Caki2 (cell line): Measurements from ENCODE around the gene ZNF536. TPM values are rescaled to one million over a fixed set of nuclear protein-coding genes. Genes with fewer than 3 reads are reported as not detected.

Experiments
- DNase-seq: peaks from one replicate; pipeline ENCODE4 v3.0.0-alpha.2; 2015; ENCODE audit warnings: low read depth
- in situ Hi-C: cut with HindIII; loops from 2 replicates; pipeline ENCODE4 v1.10.0; 2016; ENCODE audit warnings: low sequenced_read_pairs, low pct_unique_long_range_greater_than_20kb, mixed read lengths
- total RNA-seq: library from RNA; depleted of rRNA; stranded (reverse); fragments of >200 nt; shearing (Covaris generic); gene quantifications from 2 replicates; pipeline ENCODE4 v1.2.3, GENCODE V29; 2014; ENCODE audit warnings: low replicate concordance

The ZNF536 gene
- total RNA-seq, 1 experiment from 2014 or later: not detected

- in situ Hi-C loops: no loop called here
- no peak for DNase-seq
These were observed 218.5 kb downstream of the ZNF536 start for GRCh38 chr19:30590596-30591229.

GRCh38 chr19:30593356-30593755, 221.2 kb downstream of the ZNF536 start:
- no peak for DNase-seq
- in situ Hi-C loops: no loop called here

GRCh38 chr19:30593975-30594745, 222.0 kb downstream of the ZNF536 start:
- in situ Hi-C loops: no loop called here
- no peak for DNase-seq

GRCh38 chr19:30596268-30596667, 224.1 kb downstream of the ZNF536 start:
- no peak for DNase-seq
- in situ Hi-C loops: no loop called here

DNA sequence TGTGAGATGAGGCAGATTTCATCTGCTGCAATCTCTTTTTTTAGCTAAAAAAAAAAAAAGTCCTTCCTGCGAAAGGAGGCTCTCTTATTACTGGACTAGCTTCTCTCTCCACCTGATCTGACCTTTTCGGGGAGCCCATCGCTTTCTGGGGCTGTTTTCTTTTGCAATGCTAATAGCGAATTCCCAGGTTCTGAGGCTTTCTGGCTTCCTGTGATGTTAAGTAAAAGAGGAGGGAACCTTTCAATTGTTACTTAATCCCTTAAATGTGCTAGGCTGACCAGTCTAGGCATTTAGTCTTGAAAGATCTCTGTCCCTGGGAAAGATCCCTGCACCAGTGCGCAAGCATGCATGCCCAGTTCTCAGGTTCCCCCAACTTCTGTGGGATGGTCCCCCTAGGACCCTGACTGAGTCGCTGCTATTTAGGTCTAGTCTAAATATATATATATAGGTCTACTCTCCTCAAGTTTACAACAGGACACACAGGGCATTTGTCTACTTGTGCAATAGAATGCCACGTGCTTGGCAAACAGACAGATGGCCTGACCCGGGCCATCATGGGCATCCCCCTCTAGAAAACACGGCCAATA, 224.7 kb downstream of the ZNF536 start:
- in situ Hi-C loops: no loop called here
- DNase-seq: no peak

DNA sequence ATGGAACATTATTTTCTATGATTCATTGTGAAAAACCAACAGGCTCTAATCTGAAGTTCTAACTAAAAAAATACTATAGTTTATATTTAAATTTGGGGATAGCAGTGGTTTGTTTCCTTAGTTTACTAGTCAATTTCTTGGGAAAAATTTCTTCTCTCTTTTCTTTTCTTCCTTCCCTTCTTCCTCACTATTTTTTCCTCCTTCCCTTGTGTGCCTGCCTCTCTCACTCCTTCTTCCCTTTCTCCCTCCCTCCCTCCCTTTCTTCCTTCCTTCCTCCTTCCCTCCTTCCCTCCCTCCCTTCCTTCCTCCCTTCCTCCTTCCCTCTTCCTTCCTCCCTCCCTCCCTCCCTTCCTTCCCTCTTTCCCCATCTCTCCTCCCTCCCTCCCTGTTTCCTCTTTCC, 226.5 kb downstream of the ZNF536 start:
- in situ Hi-C loops: no loop called here
- no peak for DNase-seq

GRCh38 chr19:30602661-30603350, 230.6 kb downstream of the ZNF536 start:
- DNase-seq: no peak
- in situ Hi-C loops: no loop called here

GRCh38 chr19:30604657-30605056, 232.5 kb downstream of the ZNF536 start:
- in situ Hi-C loops: no loop called here
- DNase-seq: no peak

DNA sequence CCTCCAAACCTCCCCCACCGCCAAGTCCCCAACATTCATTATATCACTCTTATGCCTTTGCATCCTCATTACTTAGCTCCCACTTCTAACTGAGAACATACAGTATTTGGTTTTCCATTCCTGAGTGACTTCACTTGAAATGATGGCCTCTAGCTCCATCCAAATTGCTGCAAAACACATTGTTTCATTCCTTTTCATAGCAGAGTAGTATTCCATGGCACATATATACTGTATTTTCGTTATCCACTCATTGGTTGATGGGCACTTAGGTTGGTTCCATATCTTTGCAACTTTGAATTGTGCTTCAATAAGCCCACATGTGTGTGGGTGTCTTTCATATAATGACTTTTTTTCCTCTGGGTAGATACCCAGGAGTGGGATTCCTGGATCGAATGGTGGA, 233.1 kb downstream of the ZNF536 start:
- in situ Hi-C loops: no loop called here
- no peak for DNase-seq

DNA sequence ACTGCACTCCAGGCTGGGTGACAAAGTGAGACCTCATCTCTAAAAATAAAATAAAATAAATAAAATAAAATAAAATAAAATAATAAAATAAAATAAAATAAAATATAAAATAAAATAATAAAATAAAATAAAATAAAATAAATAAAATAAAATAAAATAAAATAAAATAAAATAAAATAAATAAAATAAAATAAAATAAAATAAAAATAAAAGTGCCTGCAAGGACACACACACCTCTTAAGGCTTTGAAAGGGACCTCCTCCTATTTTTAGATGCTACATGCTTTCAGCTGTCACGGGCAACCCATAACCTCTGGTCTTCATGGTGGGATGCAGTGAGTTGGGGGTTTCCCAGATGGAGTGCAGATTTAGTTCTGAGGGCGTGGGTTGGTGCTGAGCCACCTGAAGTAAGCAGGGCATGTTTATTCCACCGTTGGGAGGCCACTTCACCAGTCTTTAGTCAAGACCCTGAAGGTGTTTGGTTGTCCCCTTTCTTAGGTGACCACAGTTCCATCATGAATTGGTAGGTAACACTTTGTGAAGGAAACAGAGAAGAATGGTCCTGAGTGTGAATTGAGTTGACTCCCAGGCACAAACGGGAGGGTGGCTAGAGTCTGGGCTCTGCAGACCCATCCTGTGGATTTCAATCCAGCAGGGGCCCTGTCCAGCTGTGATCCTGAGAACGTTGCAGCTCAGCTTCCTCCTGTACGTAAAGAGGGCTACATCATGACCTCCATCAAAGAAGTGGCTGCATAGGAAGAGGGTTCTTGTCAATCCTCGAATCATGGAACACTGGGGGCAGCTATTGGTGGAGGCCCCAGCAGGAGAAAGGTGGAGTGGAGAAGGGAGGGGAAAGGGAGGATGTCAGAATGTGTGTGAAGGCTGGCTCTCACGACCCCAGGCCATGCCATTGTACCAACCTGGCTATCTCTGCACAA, 234.2 kb downstream of the ZNF536 start:
- in situ Hi-C loops: no loop called here
- DNase-seq: no peak
